Measurements from ENCODE around the gene NRCAM. TPM values are rescaled to one million over a fixed set of nuclear protein-coding genes. Genes with fewer than 3 reads are reported as not detected.

The NRCAM gene
- total RNA-seq, 4 donors from 2014 or later: 1.3 to 4.7 (median 2.2) TPM

- H3K27me3 ChIP-seq: no peaks in the 10 kb centered on the region
- WGBS, 2 donors (ENCODE audit: low coverage in 1 of 2): 90 to 100% methylated on average over 3 of the region's 3 CpGs
- H3K36me3 ChIP-seq: no peaks in the 10 kb centered on the region
- peak overlapping the region in 1 of 4 donors; percentile 29 for H3K27ac ChIP-seq
- H3K4me1 ChIP-seq: peaks cover 0 to 5% (median 0%) of the 10 kb centered on the region in 3 donors
- no peaks in the 10 kb centered on the region for H3K9me3 ChIP-seq
- TF ChIP-seq CTCF (IDR thresholded peaks at IDR 0.05) (no peak), POLR2A (IDR thresholded peaks at IDR 0.05) (no peak)
- ATAC-seq: no peak
- no peak overlapping the region for H3K4me3 ChIP-seq
These were observed 144.6 kb downstream of the NRCAM start for GRCh38 chr7:108311446-108312168.

- no peak for ATAC-seq
- TF ChIP-seq POLR2AphosphoS5 (IDR thresholded peaks at IDR 0.05) (no peak), POLR2A (IDR thresholded peaks at IDR 0.05) (no peak), CTCF (IDR thresholded peaks at IDR 0.05) (no peak)
- H3K27ac ChIP-seq: no peak overlapping the region
- H3K4me1 ChIP-seq: peaks cover 0 to 5% (median 0%) of the 10 kb centered on the region in 3 donors
- H3K36me3 ChIP-seq: no peaks in the 10 kb centered on the region
- no peaks in the 10 kb centered on the region for H3K9me3 ChIP-seq
- H3K4me3 ChIP-seq: no peak overlapping the region
- no peaks in the 10 kb centered on the region for H3K27me3 ChIP-seq
- WGBS, 2 donors (ENCODE audit: low coverage in 1 of 2): 18 to 33% methylated on average over 2 of the region's 2 CpGs
These were observed 145.9 kb downstream of the NRCAM start for GRCh38 chr7:108310351-108310750.

- TF ChIP-seq CTCF (IDR thresholded peaks at IDR 0.05) (no peak), EP300 (IDR thresholded peaks at IDR 0.05) (no peak), POLR2A (IDR thresholded peaks at IDR 0.05) (no peak), POLR2AphosphoS5 (IDR thresholded peaks at IDR 0.05) (peak; percentile 57)
- Histone ChIP-seq H3K27me3 (no peaks in the 10 kb centered on the region), H3K4me1 (peaks cover 0 to 5% (median 0%) of the 10 kb centered on the region in 3 donors), H3K9me3 (no peaks in the 10 kb centered on the region), H3K27ac (peak overlapping the region in 1 of 4 donors; percentile 20), H3K36me3 (no peaks in the 10 kb centered on the region), H3K4me3 (no peak overlapping the region)
- WGBS, 2 donors (ENCODE audit: low coverage in 1 of 2): 67% methylated on average over 2 of the region's 2 CpGs
- peak; percentile 22 for ATAC-seq
These were observed 147.3 kb downstream of the NRCAM start for GRCh38 chr7:108308903-108309302.

GRCh38 chr7:108308276-108308675 lies 148.0 kb downstream of the NRCAM start:
- Histone ChIP-seq H3K9me3 (no peaks in the 10 kb centered on the region), H3K36me3 (no peaks in the 10 kb centered on the region), H3K27me3 (no peaks in the 10 kb centered on the region), H3K4me1 (peaks cover 0 to 5% (median 0%) of the 10 kb centered on the region in 3 donors), H3K4me3 (no peak overlapping the region), H3K27ac (peak overlapping the region in 1 of 4 donors; percentile 20)
- no peak for ATAC-seq
- no peak for TF ChIP-seq CTCF (IDR thresholded peaks at IDR 0.05)
- no peak for TF ChIP-seq EP300 (IDR thresholded peaks at IDR 0.05)
- no peak for TF ChIP-seq POLR2A (IDR thresholded peaks at IDR 0.05)
- no peak for TF ChIP-seq POLR2AphosphoS5 (IDR thresholded peaks at IDR 0.05)
- 74 to 100% methylated on average over 1 to 3 of the region's 3 CpGs for WGBS, 2 donors (ENCODE audit: low coverage in 1 of 2)

GRCh38 chr7:108307595-108307994 lies 148.6 kb downstream of the NRCAM start:
- no peak overlapping the region for H3K27ac ChIP-seq
- H3K27me3 ChIP-seq: no peaks in the 10 kb centered on the region
- no peak overlapping the region for H3K4me3 ChIP-seq
- H3K4me1 ChIP-seq: peaks cover 0 to 5% (median 0%) of the 10 kb centered on the region in 3 donors
- no peak for ATAC-seq
- H3K36me3 ChIP-seq: no peaks in the 10 kb centered on the region
- TF ChIP-seq CTCF (IDR thresholded peaks at IDR 0.05) (no peak), EP300 (IDR thresholded peaks at IDR 0.05) (no peak), POLR2AphosphoS5 (IDR thresholded peaks at IDR 0.05) (no peak), POLR2A (IDR thresholded peaks at IDR 0.05) (no peak)
- no peaks in the 10 kb centered on the region for H3K9me3 ChIP-seq
- 50 to 100% methylated on average over 1 to 2 of the region's 2 CpGs for WGBS, 2 donors (ENCODE audit: low coverage in 1 of 2)

All from gastroesophageal sphincter (tissue), 4 donors.